ENCODE data around the gene PTPRF.

Gene PTPRF

GRCh38 chr1:43587594-43587993, 56.9 kb downstream of the PTPRF start:
- H3K4me3 ChIP-seq (ENCODE audit: low read length) = no peak overlapping the region
- H3K36me3 ChIP-seq (ENCODE audit: insufficient read depth, low read length) = peaks cover 58% of the 10 kb centered on the region
- no peak overlapping the region for H2AFZ ChIP-seq (ENCODE audit: low read depth, low read length)
- no peaks in the 10 kb centered on the region for H3K4me1 ChIP-seq (ENCODE audit: insufficient read depth, low read length)
- no peaks in the 10 kb centered on the region for H3K27me3 ChIP-seq (ENCODE audit: insufficient read depth, low read length)
- H3K9me3 ChIP-seq (ENCODE audit: low read length) = no peaks in the 10 kb centered on the region

DNA sequence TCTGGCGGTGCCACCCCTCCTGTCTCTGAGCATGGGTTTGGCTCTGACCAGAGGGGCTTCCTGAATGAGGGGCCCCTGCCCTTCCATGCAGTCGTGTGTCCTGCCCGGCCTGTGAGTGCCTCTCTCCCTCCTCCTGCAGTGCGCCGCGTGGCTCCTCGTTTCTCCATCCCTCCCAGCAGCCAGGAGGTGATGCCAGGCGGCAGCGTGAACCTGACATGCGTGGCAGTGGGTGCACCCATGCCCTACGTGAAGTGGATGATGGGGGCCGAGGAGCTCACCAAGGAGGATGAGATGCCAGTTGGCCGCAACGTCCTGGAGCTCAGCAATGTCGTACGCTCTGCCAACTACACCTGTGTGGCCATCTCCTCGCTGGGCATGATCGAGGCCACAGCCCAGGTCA, 57.9 kb downstream of the PTPRF start:
- Histone ChIP-seq H3K27me3 (ENCODE audit: insufficient read depth, low read length) (no peaks in the 10 kb centered on the region), H3K36me3 (ENCODE audit: insufficient read depth, low read length) (peaks cover 58% of the 10 kb centered on the region), H3K4me1 (ENCODE audit: insufficient read depth, low read length) (no peaks in the 10 kb centered on the region)

GRCh38 chr1:43590388-43590925, 59.8 kb downstream of the PTPRF start:
- no peak overlapping the region for H3K4me3 ChIP-seq (ENCODE audit: low read length)
- no peaks in the 10 kb centered on the region for H3K27me3 ChIP-seq (ENCODE audit: insufficient read depth, low read length)
- no peaks in the 10 kb centered on the region for H3K4me1 ChIP-seq (ENCODE audit: insufficient read depth, low read length)
- no peak overlapping the region for H2AFZ ChIP-seq (ENCODE audit: low read depth, low read length)
- no peaks in the 10 kb centered on the region for H3K9me3 ChIP-seq (ENCODE audit: low read length)
- H3K36me3 ChIP-seq (ENCODE audit: insufficient read depth, low read length) = peaks cover 68% of the 10 kb centered on the region

More for the DNA sequence above, 57.9 kb downstream of the PTPRF start:
- H2AFZ ChIP-seq (ENCODE audit: low read depth, low read length) = no peak overlapping the region
- no peaks in the 10 kb centered on the region for H3K9me3 ChIP-seq (ENCODE audit: low read length)
- H3K4me3 ChIP-seq (ENCODE audit: low read length) = no peak overlapping the region

GRCh38 chr1:43591181-43591580, 60.5 kb downstream of the PTPRF start:
- no peaks in the 10 kb centered on the region for H3K9me3 ChIP-seq (ENCODE audit: low read length)
- no peaks in the 10 kb centered on the region for H3K27me3 ChIP-seq (ENCODE audit: insufficient read depth, low read length)
- H3K4me1 ChIP-seq (ENCODE audit: insufficient read depth, low read length) = no peaks in the 10 kb centered on the region
- H3K36me3 ChIP-seq (ENCODE audit: insufficient read depth, low read length) = peaks cover 68% of the 10 kb centered on the region
- no peak overlapping the region for H2AFZ ChIP-seq (ENCODE audit: low read depth, low read length)
- H3K4me3 ChIP-seq (ENCODE audit: low read length) = no peak overlapping the region

DNA sequence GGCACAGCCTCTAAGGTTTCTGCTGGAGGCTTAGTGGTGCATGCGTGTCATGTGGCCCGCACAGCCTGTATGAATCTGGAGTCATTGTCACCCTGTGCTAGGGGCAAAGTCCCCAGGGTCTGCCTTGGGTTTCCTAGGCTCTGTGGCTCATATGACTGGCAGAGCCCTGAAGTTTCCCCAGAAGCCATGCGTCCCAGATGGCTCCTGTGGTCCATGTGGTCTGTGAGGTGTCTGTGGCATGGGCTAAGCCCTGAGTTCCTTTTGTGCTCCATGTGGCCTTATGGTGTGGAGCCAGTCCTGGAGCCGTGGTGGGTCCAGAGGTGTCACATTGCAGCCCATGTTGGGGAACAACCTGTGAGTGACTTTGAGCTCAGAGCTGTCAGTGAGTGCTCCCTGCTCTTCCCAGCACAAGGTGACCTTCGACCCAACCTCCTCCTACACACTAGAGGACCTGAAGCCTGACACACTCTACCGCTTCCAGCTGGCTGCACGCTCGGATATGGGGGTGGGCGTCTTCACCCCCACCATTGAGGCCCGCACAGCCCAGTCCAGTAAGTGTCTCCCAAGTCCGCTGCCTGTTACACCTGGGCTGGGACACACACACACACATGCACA, 61.5 kb downstream of the PTPRF start:
- Histone ChIP-seq H3K4me3 (ENCODE audit: low read length) (no peak overlapping the region), H3K4me1 (ENCODE audit: insufficient read depth, low read length) (no peaks in the 10 kb centered on the region)

GRCh38 chr1:43592974-43593683, 62.4 kb downstream of the PTPRF start:
- Histone ChIP-seq H3K4me1 (ENCODE audit: insufficient read depth, low read length) (no peaks in the 10 kb centered on the region), H3K36me3 (ENCODE audit: insufficient read depth, low read length) (peaks cover 68% of the 10 kb centered on the region), H2AFZ (ENCODE audit: low read depth, low read length) (no peak overlapping the region), H3K4me3 (ENCODE audit: low read length) (no peak overlapping the region), H3K27me3 (ENCODE audit: insufficient read depth, low read length) (no peaks in the 10 kb centered on the region), H3K9me3 (ENCODE audit: low read length) (no peaks in the 10 kb centered on the region)

More for the DNA sequence above, 61.5 kb downstream of the PTPRF start:
- no peaks in the 10 kb centered on the region for H3K27me3 ChIP-seq (ENCODE audit: insufficient read depth, low read length)
- no peaks in the 10 kb centered on the region for H3K9me3 ChIP-seq (ENCODE audit: low read length)
- no peak overlapping the region for H2AFZ ChIP-seq (ENCODE audit: low read depth, low read length)
- peaks cover 68% of the 10 kb centered on the region for H3K36me3 ChIP-seq (ENCODE audit: insufficient read depth, low read length)

GRCh38 chr1:43596579-43596978, 65.9 kb downstream of the PTPRF start:
- no peaks in the 10 kb centered on the region for H3K9me3 ChIP-seq (ENCODE audit: low read length)
- H3K4me3 ChIP-seq (ENCODE audit: low read length) = no peak overlapping the region
- no peaks in the 10 kb centered on the region for H3K4me1 ChIP-seq (ENCODE audit: insufficient read depth, low read length)
- no peak overlapping the region for H2AFZ ChIP-seq (ENCODE audit: low read depth, low read length)
- H3K36me3 ChIP-seq (ENCODE audit: insufficient read depth, low read length) = peaks cover 50% of the 10 kb centered on the region
- H3K27me3 ChIP-seq (ENCODE audit: insufficient read depth, low read length) = no peaks in the 10 kb centered on the region

- Histone ChIP-seq H3K9me3 (ENCODE audit: low read length) (no peaks in the 10 kb centered on the region), H3K36me3 (ENCODE audit: insufficient read depth, low read length) (peaks cover 48% of the 10 kb centered on the region), H2AFZ (ENCODE audit: low read depth, low read length) (no peak overlapping the region), H3K4me1 (ENCODE audit: insufficient read depth, low read length) (no peaks in the 10 kb centered on the region), H3K4me3 (ENCODE audit: low read length) (no peak overlapping the region), H3K27me3 (ENCODE audit: insufficient read depth, low read length) (no peaks in the 10 kb centered on the region)
Observed at GRCh38 chr1:43597028-43597427, 66.3 kb downstream of the PTPRF start.

- peaks cover 43% of the 10 kb centered on the region for H3K36me3 ChIP-seq (ENCODE audit: insufficient read depth, low read length)
- no peak overlapping the region for H2AFZ ChIP-seq (ENCODE audit: low read depth, low read length)
Observed at GRCh38 chr1:43597721-43598120, 67.0 kb downstream of the PTPRF start.

GRCh38 chr1:43598622-43599021, 67.9 kb downstream of the PTPRF start:
- H3K9me3 ChIP-seq (ENCODE audit: low read length) = no peaks in the 10 kb centered on the region
- H3K27me3 ChIP-seq (ENCODE audit: insufficient read depth, low read length) = no peaks in the 10 kb centered on the region
- no peak overlapping the region for H3K4me3 ChIP-seq (ENCODE audit: low read length)
- no peak overlapping the region for H2AFZ ChIP-seq (ENCODE audit: low read depth, low read length)
- H3K4me1 ChIP-seq (ENCODE audit: insufficient read depth, low read length) = no peaks in the 10 kb centered on the region
- H3K36me3 ChIP-seq (ENCODE audit: insufficient read depth, low read length) = peaks cover 42% of the 10 kb centered on the region

More at GRCh38 chr1:43597721-43598120, 67.0 kb downstream of the PTPRF start:
- H3K9me3 ChIP-seq (ENCODE audit: low read length) = no peaks in the 10 kb centered on the region
- no peaks in the 10 kb centered on the region for H3K27me3 ChIP-seq (ENCODE audit: insufficient read depth, low read length)
- H3K4me3 ChIP-seq (ENCODE audit: low read length) = no peak overlapping the region
- H3K4me1 ChIP-seq (ENCODE audit: insufficient read depth, low read length) = no peaks in the 10 kb centered on the region

- Histone ChIP-seq H3K4me1 (ENCODE audit: insufficient read depth, low read length) (no peaks in the 10 kb centered on the region), H3K27me3 (ENCODE audit: insufficient read depth, low read length) (no peaks in the 10 kb centered on the region), H3K9me3 (ENCODE audit: low read length) (no peaks in the 10 kb centered on the region), H2AFZ (ENCODE audit: low read depth, low read length) (no peak overlapping the region), H3K4me3 (ENCODE audit: low read length) (no peak overlapping the region), H3K36me3 (ENCODE audit: insufficient read depth, low read length) (peaks cover 49% of the 10 kb centered on the region)
Observed at GRCh38 chr1:43600033-43601020, 69.6 kb downstream of the PTPRF start.

- H3K36me3 ChIP-seq (ENCODE audit: insufficient read depth, low read length) = peaks cover 71% of the 10 kb centered on the region
- H3K4me1 ChIP-seq (ENCODE audit: insufficient read depth, low read length) = no peaks in the 10 kb centered on the region
- H3K27me3 ChIP-seq (ENCODE audit: insufficient read depth, low read length) = no peaks in the 10 kb centered on the region
- no peak overlapping the region for H3K4me3 ChIP-seq (ENCODE audit: low read length)
- no peaks in the 10 kb centered on the region for H3K9me3 ChIP-seq (ENCODE audit: low read length)
- H2AFZ ChIP-seq (ENCODE audit: low read depth, low read length) = no peak overlapping the region
Observed at GRCh38 chr1:43602990-43603389, 72.3 kb downstream of the PTPRF start.

GRCh38 chr1:43604192-43604591, 73.5 kb downstream of the PTPRF start:
- Histone ChIP-seq H2AFZ (ENCODE audit: low read depth, low read length) (no peak overlapping the region), H3K36me3 (ENCODE audit: insufficient read depth, low read length) (peaks cover 74% of the 10 kb centered on the region), H3K4me3 (ENCODE audit: low read length) (no peak overlapping the region), H3K9me3 (ENCODE audit: low read length) (no peaks in the 10 kb centered on the region), H3K4me1 (ENCODE audit: insufficient read depth, low read length) (no peaks in the 10 kb centered on the region), H3K27me3 (ENCODE audit: insufficient read depth, low read length) (no peaks in the 10 kb centered on the region)

Data from neuron (in vitro differentiated cells).